ENCODE measurements around the gene HSFX2.

The HSFX2 gene

GRCh38 chrX:149618871-149619270 lies 23.8 kb upstream of the HSFX2 start:
- Histone ChIP-seq H4K20me1 (ENCODE audit: insufficient read depth, low read length) (peaks cover 3% of the 10 kb centered on the region; the same call in 1 of the 2 replicates), H3K4me3 (ENCODE audit: low read depth in 1 of 2, low read length in 2 of 2) (no peak overlapping the region), H3K27me3 (ENCODE audit: insufficient read depth, low read length, poor library complexity) (no peaks in the 10 kb centered on the region), H3K9me3 (ENCODE audit: insufficient read depth, low read length, severe bottlenecking) (no peaks in the 10 kb centered on the region), H3K9ac (ENCODE audit: low read depth, low read length) (no peak overlapping the region), H3K4me2 (ENCODE audit: insufficient read depth, low read length) (no peak overlapping the region), H3K79me2 (ENCODE audit: insufficient read depth, low read length) (peaks cover 11% of the 10 kb centered on the region; the same call in 1 of the 2 replicates), H3K4me1 (ENCODE audit: insufficient read depth, low read length) (no peaks in the 10 kb centered on the region), H3K27ac (ENCODE audit: low read length) (no peak overlapping the region), H2AFZ (ENCODE audit: low read depth, low read length) (no peak overlapping the region), H3K36me3 (ENCODE audit: insufficient read depth, low read length) (no peaks in the 10 kb centered on the region)
- TF ChIP-seq CTCF (IDR thresholded peaks at IDR 0.05; ENCODE audit: borderline replicate concordance, extremely low read depth, low read length, poor library complexity, severe bottlenecking) = no peak
- TF ChIP-seq EZH2 (IDR thresholded peaks at IDR 0.05; ENCODE audit: borderline replicate concordance, low read depth, low read length, severe bottlenecking) = no peak
- DNase-seq (no peak), ATAC-seq (ENCODE audit: insufficient read depth, low read depth) (no peak)

- Histone ChIP-seq H3K36me3 (ENCODE audit: insufficient read depth, low read length) (peaks cover 10% of the 10 kb centered on the region; the same call in 1 of the 2 replicates), H3K9me3 (ENCODE audit: insufficient read depth, low read length, severe bottlenecking) (no peaks in the 10 kb centered on the region), H3K27ac (ENCODE audit: low read length) (no peak overlapping the region), H3K4me2 (ENCODE audit: insufficient read depth, low read length) (no peak overlapping the region), H4K20me1 (ENCODE audit: insufficient read depth, low read length) (peaks cover 3% of the 10 kb centered on the region; the same call in 1 of the 2 replicates), H3K27me3 (ENCODE audit: insufficient read depth, low read length, poor library complexity) (no peaks in the 10 kb centered on the region), H2AFZ (ENCODE audit: low read depth, low read length) (no peak overlapping the region), H3K79me2 (ENCODE audit: insufficient read depth, low read length) (0 out of 2 replicates have a peak, but pooled peaks cover 4% of the 10 kb centered on the region), H3K4me3 (ENCODE audit: low read depth in 1 of 2, low read length in 2 of 2) (no peak overlapping the region), H3K9ac (ENCODE audit: low read depth, low read length) (no peak overlapping the region), H3K4me1 (ENCODE audit: insufficient read depth, low read length) (no peaks in the 10 kb centered on the region)
- TF ChIP-seq EZH2 (IDR thresholded peaks at IDR 0.05; ENCODE audit: borderline replicate concordance, low read depth, low read length, severe bottlenecking) (no peak), CTCF (IDR thresholded peaks at IDR 0.05; ENCODE audit: borderline replicate concordance, extremely low read depth, low read length, poor library complexity, severe bottlenecking) (no peak)
- DNase-seq (no peak), ATAC-seq (ENCODE audit: insufficient read depth, low read depth) (no peak)
These were observed 16.6 kb upstream of the HSFX2 start for GRCh38 chrX:149611623-149612175.

GRCh38 chrX:149610511-149610910 lies 15.4 kb upstream of the HSFX2 start:
- H2AFZ ChIP-seq (ENCODE audit: low read depth, low read length) = no peak overlapping the region
- no peak overlapping the region for H3K4me3 ChIP-seq (ENCODE audit: low read depth in 1 of 2, low read length in 2 of 2)
- no peaks in the 10 kb centered on the region for H3K9me3 ChIP-seq (ENCODE audit: insufficient read depth, low read length, severe bottlenecking)
- TF ChIP-seq EZH2 (IDR thresholded peaks at IDR 0.05; ENCODE audit: borderline replicate concordance, low read depth, low read length, severe bottlenecking) = no peak
- no peak for TF ChIP-seq CTCF (IDR thresholded peaks at IDR 0.05; ENCODE audit: borderline replicate concordance, extremely low read depth, low read length, poor library complexity, severe bottlenecking)
- H3K9ac ChIP-seq (ENCODE audit: low read depth, low read length) = no peak overlapping the region
- H3K79me2 ChIP-seq (ENCODE audit: insufficient read depth, low read length) = no peaks in the 10 kb centered on the region
- ATAC-seq (ENCODE audit: insufficient read depth, low read depth) (no peak), DNase-seq (no peak)
- H3K4me1 ChIP-seq (ENCODE audit: insufficient read depth, low read length) = no peaks in the 10 kb centered on the region
- no peak overlapping the region for H3K4me2 ChIP-seq (ENCODE audit: insufficient read depth, low read length)
- H3K27me3 ChIP-seq (ENCODE audit: insufficient read depth, low read length, poor library complexity) = no peaks in the 10 kb centered on the region
- peaks cover 16% of the 10 kb centered on the region for H3K36me3 ChIP-seq (ENCODE audit: insufficient read depth, low read length)
- H3K27ac ChIP-seq (ENCODE audit: low read length) = no peak overlapping the region
- no peaks in the 10 kb centered on the region; the same call in 1 of the 2 replicates for H4K20me1 ChIP-seq (ENCODE audit: insufficient read depth, low read length)
